BE2C (cell line): ENCODE data around the gene KRT26.

ENCODE experiments used
- DNase-seq: peaks from one replicate; pipeline ENCODE4 v3.0.0-alpha.2; 2020
- H3K27me3 ChIP-seq: fragments of 250-450 bp; sonication (Bioruptor Pico); 2 replicates; pipeline ENCODE4 v1.5.1; 2020; ENCODE audit warnings: mild to moderate bottlenecking
- H3K36me3 ChIP-seq: fragments of 250-450 bp; sonication (Bioruptor Pico); 2 replicates; pipeline ENCODE4 v1.5.1; 2020; ENCODE audit warnings: mild to moderate bottlenecking
- H3K4me1 ChIP-seq: fragments of 250-450 bp; sonication (Bioruptor Pico); 2 replicates; pipeline ENCODE4 v1.5.1; 2020
- H3K4me3 ChIP-seq: 2 replicates; pipeline ENCODE4 v1.5.1; 2011; ENCODE audit warnings: low read depth, low read length
- H3K9me3 ChIP-seq: fragments of 250-450 bp; sonication (Bioruptor Pico); 2 replicates; pipeline ENCODE4 v1.5.1; 2020
- TF ChIP-seq, protein P1 (sequence below): IDR thresholded peaks from 2 replicates; pipeline ENCODE4 v1.5.1; 2012; ENCODE audit warnings: mild to moderate bottlenecking, low read depth, low read length

KRT26 gene

DNA sequence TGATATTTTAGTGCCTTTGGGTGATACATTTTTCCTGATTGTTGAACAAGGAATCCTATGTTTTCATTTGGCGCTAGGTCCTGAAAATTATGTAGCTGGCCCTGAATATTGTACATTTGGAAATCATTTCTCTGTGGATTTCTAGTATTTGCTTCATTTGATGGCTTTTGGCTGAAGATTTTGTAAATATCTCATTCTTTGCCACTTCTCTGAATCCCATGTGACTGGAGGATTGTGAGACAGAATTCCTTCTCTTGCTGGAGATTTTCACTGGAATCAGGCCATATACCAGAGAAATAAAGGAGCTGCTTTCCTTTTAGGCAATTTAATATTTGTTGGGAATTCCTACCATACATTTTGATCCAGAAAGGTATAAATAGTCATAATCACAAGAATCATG, 19.1 kb upstream of the KRT26 start:
- H3K4me3 ChIP-seq = no peak overlapping the region
- no peaks in the 10 kb centered on the region for H3K4me1 ChIP-seq
- DNase-seq = no peak
- no peaks in the 10 kb centered on the region for H3K36me3 ChIP-seq
- H3K27me3 ChIP-seq = peaks cover 82% of the 10 kb centered on the region
- no peaks in the 10 kb centered on the region for H3K9me3 ChIP-seq
- TF ChIP-seq, protein P1, sequence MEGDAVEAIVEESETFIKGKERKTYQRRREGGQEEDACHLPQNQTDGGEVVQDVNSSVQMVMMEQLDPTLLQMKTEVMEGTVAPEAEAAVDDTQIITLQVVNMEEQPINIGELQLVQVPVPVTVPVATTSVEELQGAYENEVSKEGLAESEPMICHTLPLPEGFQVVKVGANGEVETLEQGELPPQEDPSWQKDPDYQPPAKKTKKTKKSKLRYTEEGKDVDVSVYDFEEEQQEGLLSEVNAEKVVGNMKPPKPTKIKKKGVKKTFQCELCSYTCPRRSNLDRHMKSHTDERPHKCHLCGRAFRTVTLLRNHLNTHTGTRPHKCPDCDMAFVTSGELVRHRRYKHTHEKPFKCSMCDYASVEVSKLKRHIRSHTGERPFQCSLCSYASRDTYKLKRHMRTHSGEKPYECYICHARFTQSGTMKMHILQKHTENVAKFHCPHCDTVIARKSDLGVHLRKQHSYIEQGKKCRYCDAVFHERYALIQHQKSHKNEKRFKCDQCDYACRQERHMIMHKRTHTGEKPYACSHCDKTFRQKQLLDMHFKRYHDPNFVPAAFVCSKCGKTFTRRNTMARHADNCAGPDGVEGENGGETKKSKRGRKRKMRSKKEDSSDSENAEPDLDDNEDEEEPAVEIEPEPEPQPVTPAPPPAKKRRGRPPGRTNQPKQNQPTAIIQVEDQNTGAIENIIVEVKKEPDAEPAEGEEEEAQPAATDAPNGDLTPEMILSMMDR = no peak

DNA sequence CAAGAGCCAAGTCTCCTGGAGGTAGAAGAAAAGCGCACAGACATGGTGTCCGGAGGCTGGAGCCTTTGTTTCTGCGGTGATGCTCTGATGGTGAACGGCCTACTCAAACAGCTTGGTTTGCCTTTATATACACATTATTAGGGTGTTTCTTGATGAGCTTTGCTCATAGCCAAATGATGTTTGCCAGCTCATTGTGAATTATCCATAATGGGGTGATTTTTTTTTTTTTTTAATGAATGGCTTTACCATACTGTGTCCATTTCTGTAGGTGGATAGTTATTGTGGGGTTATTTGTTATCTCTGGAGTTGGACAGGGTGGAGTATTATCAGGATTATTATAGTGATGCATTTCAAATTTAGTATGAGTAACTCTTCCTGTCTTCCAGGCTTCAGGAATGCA, 10.4 kb upstream of the KRT26 start, which contains the start of gene KRT27:
KRT27 (minus strand) TSS at position 101 of the 400 bp plus-strand sequence; CDS start at position 44, 57 bp downstream.
- no peaks in the 10 kb centered on the region for H3K4me1 ChIP-seq
- peaks cover 87% of the 10 kb centered on the region for H3K27me3 ChIP-seq
- H3K9me3 ChIP-seq = no peaks in the 10 kb centered on the region
- DNase-seq = no peak
- TF ChIP-seq, protein P1 = no peak
- H3K36me3 ChIP-seq = no peaks in the 10 kb centered on the region
- no peak within 1 kb of the TSS for H3K4me3 ChIP-seq

DNA sequence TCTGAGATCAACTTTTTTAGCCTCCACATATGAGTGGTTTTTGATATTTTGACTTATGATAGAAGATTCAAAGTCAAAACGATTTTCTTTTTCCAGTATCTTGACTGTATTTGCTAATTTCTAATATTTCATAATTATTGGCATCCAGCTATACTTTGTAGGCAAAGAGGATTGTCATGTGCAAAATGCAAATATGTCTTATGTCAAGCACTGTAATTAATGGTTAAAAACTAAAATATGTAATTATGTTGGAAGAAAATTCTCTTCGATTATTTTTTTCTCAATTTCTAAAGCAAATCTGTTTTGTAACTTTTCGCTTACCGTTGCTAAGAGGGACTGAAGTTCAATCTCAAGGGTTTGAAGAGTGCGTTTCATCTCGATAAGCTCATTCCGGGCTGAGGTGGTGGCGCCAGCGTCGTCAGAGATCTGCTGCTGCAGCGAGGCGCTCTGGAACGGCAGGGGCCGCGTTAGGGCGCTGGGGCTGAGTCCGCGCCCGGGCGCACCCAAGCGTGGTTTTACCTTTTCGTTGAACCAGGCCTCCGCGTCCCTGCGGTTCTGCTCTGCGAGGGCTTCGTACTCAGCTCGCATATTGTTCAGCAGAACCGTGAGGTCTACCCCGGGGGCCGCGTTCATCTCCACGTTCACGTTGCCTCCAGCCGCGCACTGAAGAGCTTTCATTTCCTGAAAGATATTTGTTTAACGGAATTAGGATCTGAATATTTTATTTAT, 7.3 kb upstream of the KRT26 start:
- peaks cover 91% of the 10 kb centered on the region for H3K27me3 ChIP-seq
- H3K4me3 ChIP-seq = no peak overlapping the region
- peak; percentile 28 for DNase-seq
- H3K4me1 ChIP-seq = no peaks in the 10 kb centered on the region
- no peaks in the 10 kb centered on the region for H3K36me3 ChIP-seq
- H3K9me3 ChIP-seq = no peaks in the 10 kb centered on the region
- TF ChIP-seq, protein P1 = no peak

DNA sequence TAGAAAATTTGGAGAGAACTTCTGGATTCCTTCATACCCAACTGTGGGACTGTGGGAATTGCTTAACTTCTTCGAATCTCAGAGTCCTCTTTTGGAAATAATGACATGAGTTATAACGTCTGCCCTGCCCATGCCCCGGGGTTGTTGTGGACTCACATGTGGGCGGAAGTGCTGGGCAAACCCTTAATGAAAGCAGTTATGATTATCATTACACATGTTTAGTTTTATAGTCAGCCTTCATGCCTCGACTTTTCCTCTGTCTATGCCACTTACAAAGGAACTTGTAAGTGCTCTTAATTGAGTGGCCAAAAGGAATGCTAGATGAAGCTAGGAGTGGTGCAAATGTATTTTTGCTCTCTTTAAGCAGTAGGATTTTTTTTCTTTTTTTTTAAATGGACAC, 6.5 kb upstream of the KRT26 start:
- peaks cover 95% of the 10 kb centered on the region for H3K27me3 ChIP-seq
- TF ChIP-seq, protein P1 = no peak
- no peaks in the 10 kb centered on the region for H3K4me1 ChIP-seq
- no peaks in the 10 kb centered on the region for H3K36me3 ChIP-seq
- H3K4me3 ChIP-seq = no peak overlapping the region
- H3K9me3 ChIP-seq = no peaks in the 10 kb centered on the region
- no peak for DNase-seq

DNA sequence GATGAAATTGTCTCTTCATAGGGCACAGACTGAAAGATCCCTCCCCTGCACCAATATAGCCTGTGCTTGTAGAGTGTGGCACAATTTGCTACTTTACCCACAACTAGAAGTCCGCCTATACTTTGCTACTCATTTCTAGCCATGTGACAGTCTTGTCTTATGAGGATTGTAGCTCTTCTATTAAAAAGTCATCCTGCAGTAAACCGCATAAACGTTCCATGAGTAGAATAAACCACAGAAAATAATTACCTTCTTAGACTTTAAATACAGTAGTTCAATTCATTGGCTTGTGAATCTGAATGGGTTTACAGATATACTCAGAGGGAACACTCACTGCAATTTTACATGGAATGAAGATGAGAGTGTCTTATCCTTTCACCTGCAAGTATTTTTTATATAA, 6.0 kb upstream of the KRT26 start:
- DNase-seq = no peak
- Histone ChIP-seq H3K4me1 (no peaks in the 10 kb centered on the region), H3K9me3 (no peaks in the 10 kb centered on the region), H3K27me3 (peaks cover 95% of the 10 kb centered on the region), H3K4me3 (no peak overlapping the region), H3K36me3 (no peaks in the 10 kb centered on the region)
- TF ChIP-seq, protein P1 = no peak

DNA sequence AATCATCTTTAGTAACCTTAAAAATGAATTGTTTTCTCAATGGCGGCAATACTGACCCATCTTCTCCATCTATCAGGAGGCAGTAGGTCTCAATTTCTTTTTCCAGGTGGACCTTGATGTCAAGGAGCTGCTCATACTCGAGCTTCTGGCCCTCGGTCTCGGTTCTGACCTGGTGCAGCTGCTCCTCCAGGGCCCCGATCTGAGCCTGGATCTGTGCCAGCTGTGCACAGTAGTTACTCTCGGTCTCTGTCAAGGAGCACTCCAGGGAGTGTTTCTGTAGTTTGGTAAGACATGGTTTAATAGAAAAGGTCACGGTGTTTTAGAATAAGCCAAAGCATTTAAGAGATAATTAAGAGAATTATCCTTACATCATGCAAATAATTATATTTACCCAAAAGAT, 5.5 kb upstream of the KRT26 start:
- TF ChIP-seq, protein P1 = no peak
- peaks cover 96% of the 10 kb centered on the region for H3K27me3 ChIP-seq
- H3K4me3 ChIP-seq = no peak overlapping the region
- no peaks in the 10 kb centered on the region; the same call in 1 of the 2 replicates for H3K9me3 ChIP-seq
- H3K36me3 ChIP-seq = no peaks in the 10 kb centered on the region
- H3K4me1 ChIP-seq = no peaks in the 10 kb centered on the region
- no peak for DNase-seq
